Hematopoietic multipotent progenitor cell treated with erythropoietin and hydrocortisone succinate and interleukin-3 and kit ligand, for 17 days (in vitro differentiated cells): ENCODE measurements around the gene NKX1-2.

Experiments
- DNase-seq: peaks from one replicate; pipeline ENCODE4 v3.0.0-alpha.2; 2015; ENCODE audit warnings: low spot score

The NKX1-2 gene

GRCh38 chr10:124450012-124450782, at the start of gene NKX1-2:
Gene NKX1-2, minus strand, starts transcription at chr10:124450035. Its CDS starts 92 bp downstream, at chr10:124449943.
- DNase-seq, result no peak

- DNase-seq, result no peak
Observed at GRCh38 chr10:124498056-124498455, 48.2 kb upstream of the NKX1-2 start.

- no peak for DNase-seq
Observed at GRCh38 chr10:124497196-124497881, 47.5 kb upstream of the NKX1-2 start.

GRCh38 chr10:124496620-124497019, 46.8 kb upstream of the NKX1-2 start:
- DNase-seq, result no peak

- no peak for DNase-seq
Observed at GRCh38 chr10:124496150-124496549, 46.3 kb upstream of the NKX1-2 start.

- no peak for DNase-seq
Observed at GRCh38 chr10:124495725-124496124, 45.9 kb upstream of the NKX1-2 start.

- no peak for DNase-seq
Observed at GRCh38 chr10:124495162-124495561, 45.3 kb upstream of the NKX1-2 start.

- DNase-seq, result no peak
Observed at GRCh38 chr10:124494046-124494807, 44.4 kb upstream of the NKX1-2 start.

GRCh38 chr10:124493214-124493882, 43.5 kb upstream of the NKX1-2 start:
- no peak for DNase-seq

- DNase-seq, result no peak
Observed at GRCh38 chr10:124492266-124492665, 42.4 kb upstream of the NKX1-2 start.

- DNase-seq, result no peak
Observed at GRCh38 chr10:124491105-124491504, 41.3 kb upstream of the NKX1-2 start.

GRCh38 chr10:124486635-124487034, 36.8 kb upstream of the NKX1-2 start:
- peak; percentile 56 for DNase-seq

- no peak for DNase-seq
Observed at GRCh38 chr10:124484661-124485060, 34.8 kb upstream of the NKX1-2 start.

GRCh38 chr10:124484031-124484430, 34.2 kb upstream of the NKX1-2 start:
- no peak for DNase-seq

GRCh38 chr10:124482876-124483275, 33.0 kb upstream of the NKX1-2 start:
- DNase-seq, result no peak

- DNase-seq, result no peak
Observed at GRCh38 chr10:124482236-124482800, 32.5 kb upstream of the NKX1-2 start.

GRCh38 chr10:124481717-124482116, 31.9 kb upstream of the NKX1-2 start:
- no peak for DNase-seq

GRCh38 chr10:124480860-124481259, 31.0 kb upstream of the NKX1-2 start:
- DNase-seq, result no peak

GRCh38 chr10:124478515-124478914, 28.7 kb upstream of the NKX1-2 start:
- DNase-seq, result no peak

- DNase-seq, result no peak
Observed at GRCh38 chr10:124477614-124478363, 28.0 kb upstream of the NKX1-2 start.
